NCI-H1436 treated with DMSO at 0.1 percent for 48 hours (cell line): ENCODE data around the gene ZNF618.

Source experiments
- DNase-seq: peaks from one replicate; lab custom pipeline; 2025; lab: John Stamatoyannopoulos, UW

ZNF618 gene

DNA sequence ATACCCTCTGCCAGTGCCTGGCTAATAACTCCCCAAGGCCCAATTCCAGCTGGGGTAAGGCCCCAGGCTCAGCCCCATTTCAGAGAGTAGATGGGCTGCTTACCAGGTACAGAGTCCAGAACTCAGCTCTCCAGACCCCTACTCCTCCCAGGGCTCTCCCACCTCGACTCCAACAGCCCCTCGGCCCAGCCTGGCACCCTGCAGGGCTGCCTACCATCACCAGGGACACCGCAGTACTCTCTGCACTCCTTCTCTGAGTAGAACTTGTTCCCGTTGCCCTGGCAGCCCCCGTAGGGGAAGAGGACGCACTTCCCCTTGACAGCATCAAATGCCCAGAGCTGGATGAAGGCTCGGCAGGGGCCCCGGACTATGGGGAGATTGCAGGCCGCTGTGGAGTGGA lies 184.6 kb downstream of the ZNF618 start:
- no peak for DNase-seq

DNA sequence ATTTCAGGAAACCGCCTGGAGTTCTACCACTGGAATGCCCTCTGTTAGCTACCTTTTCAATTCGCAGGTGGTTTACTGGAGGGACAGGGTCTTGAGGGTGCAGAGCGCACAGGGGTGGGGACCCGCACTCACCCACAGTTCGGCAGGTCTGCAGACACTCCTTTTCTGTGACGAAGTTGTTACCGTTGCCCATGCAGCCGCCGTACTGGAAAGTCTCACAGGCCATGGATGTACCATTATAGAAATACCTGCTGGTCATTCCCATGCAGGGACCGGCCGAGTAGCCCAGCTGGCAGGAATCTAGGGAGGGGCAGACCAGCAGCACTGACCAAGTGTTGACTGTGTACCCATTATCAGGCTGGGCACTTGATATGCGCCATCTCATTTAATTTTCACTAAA lies 185.2 kb downstream of the ZNF618 start:
- DNase-seq: no peak

DNA sequence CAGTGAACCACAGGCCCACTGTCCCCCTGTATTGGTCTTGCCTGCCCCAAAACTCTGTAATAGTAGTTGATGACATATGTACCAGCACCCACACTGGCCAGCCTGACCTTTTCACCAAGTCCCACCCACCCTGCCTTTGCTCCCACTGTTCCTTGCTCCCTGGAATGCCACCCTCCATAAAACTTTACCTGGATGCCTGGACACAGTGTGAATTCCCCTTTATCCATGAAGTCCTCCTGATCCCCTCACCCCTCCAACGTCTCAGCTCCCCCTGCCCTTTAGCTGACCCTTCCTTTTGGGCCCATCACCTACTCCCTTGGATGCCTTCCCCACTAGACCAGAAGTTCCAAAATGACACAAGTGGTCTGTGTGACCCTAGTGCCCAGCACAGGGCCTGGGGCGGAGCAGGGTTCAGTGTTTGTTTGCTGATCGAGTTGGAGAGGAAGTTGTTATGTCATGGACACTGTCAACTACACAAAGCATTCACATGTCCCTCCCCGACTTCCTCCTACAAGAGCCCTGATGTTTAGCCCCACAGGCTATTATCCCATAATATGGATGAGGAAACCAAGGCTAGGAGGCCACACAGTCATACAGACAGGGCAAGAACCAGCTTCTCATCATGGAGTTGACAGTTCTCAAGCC lies 185.8 kb downstream of the ZNF618 start:
- no peak for DNase-seq

DNA sequence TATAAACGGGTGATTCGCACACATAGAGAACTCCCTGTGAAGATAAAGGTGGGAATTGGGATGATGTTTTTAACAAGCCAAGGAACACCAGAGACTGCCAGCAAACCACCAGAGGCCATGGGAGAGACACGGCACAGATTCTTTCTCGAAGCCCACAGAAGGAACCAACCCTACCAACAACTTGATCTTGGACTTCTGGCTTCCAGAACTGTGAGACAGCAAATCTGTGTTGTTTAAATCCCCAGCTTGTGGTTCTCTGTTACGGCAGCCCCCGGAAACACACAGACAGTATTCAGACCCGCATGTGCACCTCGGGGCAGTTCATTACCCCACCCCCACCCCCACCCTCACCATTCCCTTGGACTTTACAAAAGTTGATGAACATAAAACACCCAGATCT lies 189.2 kb downstream of the ZNF618 start:
- no peak for DNase-seq

DNA sequence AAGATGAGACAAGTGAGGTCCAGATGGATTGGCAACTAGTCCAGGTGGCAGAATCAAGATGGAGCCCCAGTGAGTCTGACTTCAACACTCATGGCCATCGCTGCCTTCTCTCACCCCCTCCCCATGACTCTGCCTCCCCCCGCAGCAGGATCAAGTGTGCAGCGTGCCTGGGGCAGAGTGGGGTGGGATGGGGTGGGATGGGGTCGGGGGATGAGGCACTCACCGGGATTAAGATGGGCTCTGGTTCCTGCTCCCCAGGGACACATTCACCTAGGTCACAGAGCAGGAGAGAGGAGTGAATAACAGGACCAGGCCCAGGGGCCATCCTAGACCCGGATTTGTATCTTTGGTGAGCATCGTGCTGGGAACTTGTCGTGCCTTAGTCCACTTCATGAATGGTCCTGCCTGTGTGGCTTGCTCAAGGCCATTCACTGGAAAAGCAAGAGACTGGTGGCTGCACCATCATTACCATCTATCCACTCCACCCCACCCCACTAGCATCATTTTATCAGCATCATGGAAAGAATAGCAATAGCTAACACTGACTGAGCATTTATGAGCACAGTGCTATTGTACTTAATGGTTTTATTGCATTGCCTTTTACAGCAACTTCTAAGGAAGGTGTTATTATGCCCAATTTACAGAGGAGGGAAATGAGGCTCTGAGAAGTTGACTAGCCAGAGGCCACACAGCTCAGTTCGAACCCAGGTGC lies 193.5 kb downstream of the ZNF618 start:
- no peak for DNase-seq

DNA sequence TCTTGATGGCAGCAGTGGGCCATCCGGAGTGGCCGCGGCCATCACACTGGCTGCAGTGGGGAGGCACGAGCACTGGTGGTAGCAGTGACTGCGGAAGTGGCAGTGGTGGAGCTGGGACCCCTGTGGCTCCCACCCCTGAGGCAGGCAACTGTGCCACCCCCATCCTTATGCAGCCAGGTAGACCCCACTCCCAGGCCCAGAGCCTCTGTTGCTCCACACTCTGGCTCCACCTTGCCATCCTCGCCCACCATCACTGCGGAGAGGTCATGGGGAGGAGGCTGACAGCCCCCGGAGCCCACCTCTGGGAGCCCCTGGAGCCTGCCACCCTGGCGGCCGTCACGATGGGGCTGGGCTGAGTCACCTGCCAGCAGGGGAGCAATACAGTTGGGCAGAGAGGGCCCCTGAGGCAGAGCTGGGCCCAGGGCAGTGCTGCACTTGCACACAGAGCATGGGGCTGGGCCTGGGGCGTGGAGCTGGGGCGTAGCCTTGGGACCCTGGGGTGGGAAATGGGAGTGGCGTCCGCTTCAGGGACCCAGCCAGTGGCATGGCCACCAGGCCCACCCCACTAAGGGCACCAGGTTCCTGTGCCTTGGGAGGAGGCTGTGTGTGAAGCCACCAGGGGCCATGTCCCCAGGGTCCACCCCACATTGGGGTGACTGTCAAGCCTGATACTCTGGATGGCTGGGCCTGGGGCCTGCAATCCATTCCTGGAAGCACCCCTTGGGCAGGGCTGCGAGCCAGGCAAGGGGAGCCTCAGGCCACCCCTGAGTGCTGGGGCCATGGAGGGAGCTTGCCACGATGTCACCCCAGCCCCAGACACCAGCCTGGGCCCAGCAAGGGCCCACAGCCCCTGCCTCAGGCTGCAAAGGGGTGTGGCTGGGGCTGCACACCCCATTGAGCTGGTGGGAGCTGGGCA lies 194.3 kb downstream of the ZNF618 start:
- no peak for DNase-seq

DNA sequence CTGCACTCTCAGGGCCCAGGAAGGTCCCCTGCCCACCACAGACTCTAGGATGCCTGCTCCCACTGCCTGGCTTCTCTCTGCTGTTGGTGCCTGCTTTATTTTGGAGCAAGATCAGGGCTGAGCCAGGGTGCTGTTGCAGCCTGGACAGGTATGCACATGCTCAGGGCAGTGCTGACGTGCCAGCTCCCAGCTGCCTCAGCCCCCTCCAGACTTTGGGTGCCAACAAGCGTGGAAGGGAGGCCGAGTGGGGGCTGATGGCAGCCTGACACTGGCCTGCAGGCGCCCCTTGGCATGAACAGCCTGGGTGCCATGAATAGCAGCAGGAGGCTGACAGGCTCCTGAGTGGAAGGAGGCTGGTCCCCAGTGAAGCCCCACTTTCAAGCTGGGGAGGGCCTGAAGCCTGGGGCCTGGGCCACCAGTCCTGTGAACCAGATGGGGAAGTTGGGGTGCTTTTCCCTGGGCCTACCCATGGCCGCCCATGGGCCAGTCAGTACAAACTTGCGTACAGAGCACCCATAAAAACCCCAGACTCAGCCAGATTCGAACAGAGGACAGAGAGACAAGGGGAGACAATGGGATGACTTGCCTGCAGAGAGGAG lies 195.2 kb downstream of the ZNF618 start:
- DNase-seq: no peak

DNA sequence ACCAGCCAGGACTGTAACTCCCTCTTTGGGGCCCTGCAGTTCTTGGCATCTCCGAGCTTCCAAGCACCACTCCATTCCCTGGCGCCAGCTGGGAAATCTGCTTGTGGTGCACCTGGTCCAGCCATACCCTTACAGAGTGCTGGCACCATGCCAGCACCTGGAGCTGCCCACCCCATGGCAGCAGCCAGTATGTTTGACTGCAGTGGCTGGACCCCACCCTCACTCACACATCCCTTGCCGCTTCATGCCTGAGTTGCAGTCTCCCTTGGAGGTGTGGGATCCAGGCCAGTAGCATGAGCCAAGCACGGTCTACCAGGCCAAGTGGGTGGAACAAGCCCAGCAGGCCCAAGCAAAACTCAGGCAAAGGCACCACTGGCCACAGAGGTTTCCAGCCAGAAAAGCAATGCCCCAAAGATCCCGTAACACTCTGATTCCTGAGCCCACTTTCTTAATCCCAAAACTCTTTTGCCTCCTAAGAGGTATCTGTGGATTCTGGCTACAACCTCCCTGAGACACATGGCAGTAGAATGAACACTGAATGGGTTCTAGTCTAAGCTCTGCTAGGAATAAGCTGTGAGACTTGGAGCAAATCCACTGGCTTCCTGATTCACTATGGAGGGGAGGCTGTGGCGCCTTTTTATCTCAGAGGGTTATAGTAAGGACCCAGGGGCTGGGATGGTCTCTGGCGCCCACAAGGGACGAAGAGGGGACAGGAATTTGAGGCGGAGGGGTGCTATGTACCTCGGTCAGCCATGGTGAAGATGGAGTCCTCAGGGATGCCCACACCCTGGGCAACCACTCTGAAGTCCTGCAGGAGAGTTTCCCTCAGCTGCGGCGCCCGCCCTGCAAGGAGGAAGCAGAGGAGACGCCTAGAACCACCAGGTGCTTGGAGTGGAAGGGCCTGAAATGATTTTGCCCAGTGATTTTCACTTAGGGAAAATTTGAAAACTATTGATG lies 196.4 kb downstream of the ZNF618 start:
- no peak for DNase-seq

DNA sequence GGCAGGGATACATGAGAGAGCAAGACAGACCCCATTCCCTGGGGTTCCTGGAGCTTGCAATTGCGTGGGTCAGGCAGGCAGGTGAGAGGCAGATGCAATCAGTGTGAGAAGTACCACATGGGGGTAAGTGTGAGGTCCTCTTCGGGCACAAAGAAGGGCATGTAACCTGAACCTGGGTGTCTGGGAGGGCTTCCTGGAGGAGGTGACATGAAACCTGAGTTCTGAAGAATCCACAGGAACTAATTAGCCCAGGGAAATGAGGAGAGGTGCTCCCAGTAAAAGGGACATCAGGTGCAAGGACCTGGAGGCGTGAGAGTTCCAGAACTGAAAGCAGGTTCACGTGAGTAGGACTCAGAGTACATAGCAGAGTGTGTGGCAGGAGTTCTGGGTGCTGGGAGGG lies 199.5 kb downstream of the ZNF618 start:
- no peak for DNase-seq

DNA sequence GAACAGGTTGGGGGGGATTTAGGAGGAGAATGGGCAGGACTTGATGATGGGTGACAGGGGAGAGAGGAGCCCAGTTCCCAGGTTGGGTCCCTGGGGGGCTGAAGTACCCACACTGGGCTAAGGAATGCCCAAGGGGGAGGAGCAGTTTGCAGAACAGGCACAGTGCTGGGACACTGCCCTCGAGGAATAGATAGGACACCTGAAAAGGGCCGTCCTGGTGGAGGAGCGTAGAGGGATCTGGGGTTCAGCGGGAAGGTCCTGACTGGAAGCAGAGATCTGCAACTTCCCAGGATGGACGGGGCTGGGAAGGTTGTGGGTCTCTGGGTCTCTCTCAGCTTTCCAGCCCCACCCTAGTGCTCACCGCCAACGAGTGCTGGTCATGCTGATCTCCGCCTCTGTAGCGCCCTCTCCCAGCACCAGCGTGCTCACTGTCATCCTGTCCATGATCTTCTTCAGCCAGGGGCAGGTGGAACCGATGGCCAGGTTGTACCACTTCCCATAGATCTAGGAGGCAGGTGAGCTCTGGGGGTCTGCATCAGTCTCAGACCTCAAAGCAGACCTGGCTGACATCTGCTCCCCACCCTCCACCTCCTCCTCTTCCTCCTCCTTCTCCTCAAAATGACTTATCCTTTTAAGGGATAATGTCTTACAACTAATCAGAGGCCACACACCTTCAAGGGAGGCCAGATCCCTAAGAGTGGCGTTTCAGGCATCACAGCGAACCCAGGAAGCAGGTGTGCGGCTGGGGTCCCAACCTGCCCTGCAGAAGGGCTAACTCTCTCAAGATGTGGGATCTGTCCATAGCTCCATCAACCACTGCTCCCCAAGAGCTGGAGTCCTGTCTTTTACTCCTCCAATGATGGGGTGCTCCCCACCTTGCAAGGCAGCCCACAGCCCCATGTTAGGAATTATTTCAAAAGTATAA lies 200.4 kb downstream of the ZNF618 start:
- no peak for DNase-seq

DNA sequence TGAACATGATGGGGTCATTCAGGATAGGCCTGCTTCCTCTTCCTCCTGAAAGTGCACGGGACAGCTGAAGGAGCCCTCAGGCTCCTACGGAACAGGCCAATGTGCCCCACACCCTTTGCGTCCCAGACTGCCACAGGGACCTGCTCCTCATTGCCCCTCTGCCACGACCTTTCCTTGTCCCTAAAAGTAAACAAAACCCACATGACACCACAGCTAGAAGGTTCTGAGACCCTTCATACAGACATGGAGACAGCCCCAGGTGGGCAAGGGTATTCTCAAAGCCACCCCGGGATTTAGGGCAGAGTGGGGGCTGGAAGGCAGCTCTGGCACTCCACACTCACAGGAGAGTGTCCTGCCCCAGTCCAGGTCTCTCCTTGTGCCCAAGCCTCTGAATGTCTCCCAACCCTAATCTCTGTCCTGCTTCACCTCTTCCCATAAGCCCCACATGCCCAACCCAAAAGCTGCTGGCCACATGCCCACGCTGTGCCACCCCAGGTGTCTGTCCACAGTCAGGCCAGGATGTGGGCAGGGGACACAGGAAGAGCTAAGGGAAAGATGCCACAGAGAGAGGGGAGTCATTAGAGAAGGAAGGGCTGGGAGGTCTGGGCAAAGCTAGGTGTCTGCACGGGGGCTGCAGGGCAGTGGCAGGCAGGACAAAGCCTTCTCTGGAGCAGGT lies 201.2 kb downstream of the ZNF618 start:
- no peak for DNase-seq

DNA sequence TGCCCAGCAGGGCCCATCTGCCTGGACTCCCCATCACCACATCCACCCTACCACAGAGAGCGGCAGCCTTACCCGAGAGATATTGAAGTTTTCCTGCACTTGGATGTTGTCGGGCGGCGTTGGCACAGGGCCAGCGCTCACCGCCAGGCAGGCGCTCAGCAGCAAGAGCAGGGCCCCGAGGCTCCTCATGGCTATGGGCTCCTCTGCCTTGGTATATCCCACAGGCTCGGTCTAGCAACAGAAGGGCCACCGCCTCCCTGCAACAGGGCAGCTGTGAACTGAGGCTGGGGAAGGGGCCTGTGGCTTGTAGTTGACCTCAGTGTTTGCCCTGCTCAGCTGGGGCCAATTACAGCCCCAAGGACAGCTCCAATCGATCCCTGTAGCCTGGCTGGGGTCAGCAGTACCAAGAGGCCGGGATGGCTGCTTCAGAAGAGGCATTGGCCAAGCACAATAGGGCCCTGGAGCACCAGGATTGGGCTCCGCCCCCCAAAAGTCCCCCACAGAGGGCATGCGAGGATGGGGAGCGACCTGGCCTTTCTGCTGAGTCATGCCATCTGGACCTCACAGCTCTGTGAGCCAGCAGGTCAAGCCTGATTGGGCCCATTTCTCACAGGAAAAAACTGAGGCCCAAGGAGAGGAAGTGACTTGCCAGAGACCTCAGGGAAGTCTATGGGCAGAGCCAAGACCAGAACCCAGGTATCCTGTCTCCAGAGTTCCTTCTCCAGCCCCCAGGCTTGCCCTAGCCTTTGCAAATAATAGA lies 202.1 kb downstream of the ZNF618 start, which contains the start of gene AMBP:
AMBP (minus strand) TSS at position 280 of the 760 bp plus-strand sequence; CDS start at position 189, 91 bp downstream.
- no peak for DNase-seq

DNA sequence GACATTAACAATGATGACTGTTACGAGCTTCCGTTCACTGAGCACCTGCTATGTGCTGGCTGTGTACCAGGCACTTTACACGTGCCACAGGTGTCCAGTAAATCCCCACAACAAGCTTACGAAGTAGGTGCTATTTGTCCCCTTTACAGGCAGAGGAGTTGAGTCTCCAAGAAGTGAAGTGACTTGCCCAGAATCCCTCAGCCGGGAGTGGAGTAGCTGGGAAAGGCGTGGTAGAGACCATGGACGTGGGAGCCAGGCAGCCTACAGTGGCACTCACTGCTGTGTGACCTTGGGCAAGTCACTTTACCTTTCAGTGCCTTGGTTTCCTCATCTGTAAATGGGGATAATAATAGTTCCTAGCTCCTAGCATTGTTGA lies 202.7 kb downstream of the ZNF618 start:
- DNase-seq: no peak

DNA sequence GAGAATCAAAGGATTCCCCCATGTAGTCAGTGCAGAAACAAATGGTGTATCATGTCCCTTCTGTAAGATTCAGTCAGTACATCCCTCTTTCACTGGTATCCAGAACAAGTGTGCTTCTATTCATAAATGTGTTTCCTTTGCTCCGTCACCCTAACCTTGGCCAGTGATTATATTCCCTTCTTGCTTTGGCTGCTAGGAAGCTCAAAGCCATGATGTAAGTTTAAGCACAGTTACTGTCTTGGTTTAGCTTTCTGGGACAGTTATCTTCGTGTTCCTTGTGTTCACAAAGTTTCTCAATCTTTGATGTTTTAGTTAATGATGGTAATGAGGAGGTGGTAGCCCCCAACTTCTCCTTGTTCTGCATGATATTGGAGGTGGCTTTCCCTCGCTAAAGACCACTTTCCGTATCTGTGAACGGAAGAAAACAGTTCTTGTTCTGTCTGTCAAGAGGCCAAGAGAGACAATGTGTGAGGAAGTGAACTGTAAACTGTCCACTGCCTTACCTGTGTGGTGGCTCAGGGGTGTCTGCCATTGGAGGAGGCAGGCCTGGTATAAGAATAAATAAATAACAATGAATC lies 204.2 kb downstream of the ZNF618 start:
- DNase-seq: no peak

DNA sequence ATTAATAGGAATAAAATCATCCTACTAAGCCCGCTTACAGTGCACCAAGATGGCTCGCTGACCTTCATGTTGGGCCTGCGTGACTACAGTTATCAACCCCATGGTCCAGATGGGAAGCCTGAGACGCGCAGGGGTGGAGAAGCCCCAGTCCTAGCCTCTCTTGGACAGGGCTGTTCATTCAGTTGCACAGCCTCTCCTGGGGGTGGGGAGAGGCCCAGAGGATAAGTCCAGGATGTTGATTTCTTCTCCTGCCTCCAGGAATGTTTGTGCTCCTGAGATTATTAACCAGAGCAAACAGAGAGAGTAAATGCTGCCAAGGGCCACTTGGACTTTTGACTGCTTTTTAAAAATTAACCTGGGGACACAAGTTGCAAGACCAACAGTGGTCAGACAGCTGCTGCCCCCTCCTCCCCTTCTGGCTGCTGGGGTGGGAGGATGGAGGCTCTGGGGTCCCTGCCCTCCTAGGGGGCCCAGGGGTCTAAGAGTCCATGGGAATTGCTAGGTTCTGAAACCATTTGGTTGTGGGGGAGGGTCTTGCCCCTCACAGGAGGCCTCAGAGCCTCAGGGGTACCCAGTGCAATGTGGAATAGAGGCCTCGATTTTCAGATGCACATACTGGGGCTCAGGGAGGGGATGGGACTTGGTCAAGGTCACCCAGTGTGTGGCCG lies 204.8 kb downstream of the ZNF618 start:
- no peak for DNase-seq

DNA sequence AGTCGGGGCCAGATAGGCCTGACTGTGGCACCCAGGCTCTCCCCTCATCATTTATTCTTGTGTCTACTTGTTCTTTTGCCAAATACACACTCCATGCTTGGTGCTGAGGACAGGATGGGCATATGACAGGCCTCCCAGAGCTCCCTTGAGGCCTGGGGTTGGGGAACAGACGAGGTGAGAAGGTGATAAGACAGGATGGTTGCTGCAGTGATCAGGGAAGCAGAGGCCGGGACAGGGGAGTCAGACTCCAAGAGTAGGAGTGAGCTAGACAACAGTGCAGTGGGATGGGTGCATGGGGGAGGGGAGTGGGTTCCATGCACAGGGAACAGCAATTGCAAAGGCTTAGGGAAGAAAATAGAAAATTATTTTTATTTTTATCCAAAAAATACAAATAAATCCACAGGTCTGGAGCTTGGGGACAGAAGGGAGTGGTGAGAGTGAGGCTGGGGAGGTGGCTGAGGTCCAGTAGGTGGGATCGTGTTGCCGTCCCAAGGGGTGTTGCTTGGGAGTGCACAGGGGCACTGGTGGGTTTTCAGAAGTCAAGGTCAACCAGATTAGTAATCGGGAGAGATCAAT lies 205.4 kb downstream of the ZNF618 start:
- no peak for DNase-seq

DNA sequence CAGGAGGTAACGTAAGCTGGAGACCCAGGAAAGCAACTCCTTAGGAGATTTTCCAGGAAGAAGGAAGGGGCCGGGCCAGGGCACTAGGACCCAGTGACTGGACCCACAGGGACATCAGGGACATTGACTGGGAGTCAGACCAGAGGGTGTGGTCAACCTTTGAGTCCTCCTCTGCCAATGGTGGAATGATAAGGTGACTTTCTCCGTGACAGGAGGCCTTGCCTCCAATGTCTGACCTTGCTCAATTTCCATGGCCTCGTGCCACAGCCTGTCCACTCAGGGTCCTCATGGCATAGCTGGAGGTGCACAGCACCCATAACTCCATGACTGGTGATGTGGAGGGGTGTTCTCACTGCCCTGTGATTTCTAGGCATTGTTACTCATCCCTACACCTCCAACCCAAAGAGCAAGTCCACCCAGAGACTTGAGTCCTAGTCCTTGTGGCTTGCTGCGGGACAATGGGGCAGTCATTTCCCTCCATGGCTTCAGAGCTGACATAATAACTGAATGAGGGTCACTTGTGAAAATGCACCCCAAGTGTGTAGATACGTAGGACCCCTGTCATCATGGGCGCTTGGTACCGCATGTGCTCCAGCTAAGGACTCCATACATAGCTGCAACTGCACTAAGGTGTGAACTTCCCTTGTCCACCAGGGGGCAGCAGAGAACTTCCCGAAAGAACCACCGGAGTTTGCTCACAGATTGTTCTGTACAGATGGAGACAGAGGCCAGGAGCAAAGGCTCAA lies 206.1 kb downstream of the ZNF618 start:
- no peak for DNase-seq
